ENCODE measurements around the gene TENM4.

TENM4 gene

DNA sequence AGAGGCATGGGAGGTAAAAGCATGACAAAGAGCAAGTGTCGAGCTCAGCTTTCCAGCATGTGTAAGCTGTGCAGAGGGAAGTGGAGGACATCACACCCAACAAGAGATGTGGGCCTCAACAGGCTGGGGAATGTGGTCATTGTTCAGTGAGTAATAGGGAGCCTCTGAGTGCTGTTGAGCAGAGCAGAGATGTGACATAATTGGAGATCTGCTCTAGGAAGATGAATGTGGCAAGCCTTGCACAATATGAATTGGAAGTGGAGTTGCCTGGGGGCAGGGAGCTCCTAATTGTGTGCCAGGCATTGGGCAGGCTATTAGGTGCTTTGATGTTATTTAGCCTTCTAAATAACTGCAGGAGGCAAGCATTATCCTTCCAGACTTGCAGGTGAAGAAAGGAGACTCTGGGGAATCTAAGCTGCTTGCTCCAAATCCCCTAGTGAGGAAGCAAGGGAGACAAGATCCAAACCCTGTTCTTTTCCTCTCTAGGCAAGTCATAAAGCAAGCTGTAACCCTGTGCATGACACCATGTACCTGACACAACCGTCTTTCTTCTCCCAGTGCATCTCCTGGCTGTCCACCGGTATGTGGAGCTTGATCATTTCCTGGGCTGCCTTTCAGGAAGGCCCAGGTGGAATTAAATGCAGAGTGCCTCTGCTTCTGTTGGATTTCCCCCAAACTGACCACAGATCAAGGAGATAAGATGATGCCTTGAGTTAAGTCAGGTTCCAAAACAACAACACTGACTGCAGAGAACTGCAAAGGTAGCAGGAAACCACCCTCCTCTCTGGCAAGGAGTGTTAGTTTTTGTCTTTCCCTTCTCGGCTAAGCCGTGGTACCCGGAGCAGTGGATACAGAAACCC is 221.4 kb downstream of the TENM4 start:
- ChIA-PET CTCF (interaction anchor here (2.6 kb wide), 1 partner anchor 13 kb away, joined by 9 read pairs; no protein-coding TSS in a partner anchor), POLR2A (no interaction called here)
- DNase-seq (ENCODE audit: extremely low spot score), result no peak
- TF ChIP-seq, protein P1, sequence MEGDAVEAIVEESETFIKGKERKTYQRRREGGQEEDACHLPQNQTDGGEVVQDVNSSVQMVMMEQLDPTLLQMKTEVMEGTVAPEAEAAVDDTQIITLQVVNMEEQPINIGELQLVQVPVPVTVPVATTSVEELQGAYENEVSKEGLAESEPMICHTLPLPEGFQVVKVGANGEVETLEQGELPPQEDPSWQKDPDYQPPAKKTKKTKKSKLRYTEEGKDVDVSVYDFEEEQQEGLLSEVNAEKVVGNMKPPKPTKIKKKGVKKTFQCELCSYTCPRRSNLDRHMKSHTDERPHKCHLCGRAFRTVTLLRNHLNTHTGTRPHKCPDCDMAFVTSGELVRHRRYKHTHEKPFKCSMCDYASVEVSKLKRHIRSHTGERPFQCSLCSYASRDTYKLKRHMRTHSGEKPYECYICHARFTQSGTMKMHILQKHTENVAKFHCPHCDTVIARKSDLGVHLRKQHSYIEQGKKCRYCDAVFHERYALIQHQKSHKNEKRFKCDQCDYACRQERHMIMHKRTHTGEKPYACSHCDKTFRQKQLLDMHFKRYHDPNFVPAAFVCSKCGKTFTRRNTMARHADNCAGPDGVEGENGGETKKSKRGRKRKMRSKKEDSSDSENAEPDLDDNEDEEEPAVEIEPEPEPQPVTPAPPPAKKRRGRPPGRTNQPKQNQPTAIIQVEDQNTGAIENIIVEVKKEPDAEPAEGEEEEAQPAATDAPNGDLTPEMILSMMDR (IDR thresholded peaks at IDR 0.05; ENCODE audit: control extremely low read depth, extremely low read depth, low read depth, missing control alignments), result no peak

DNA sequence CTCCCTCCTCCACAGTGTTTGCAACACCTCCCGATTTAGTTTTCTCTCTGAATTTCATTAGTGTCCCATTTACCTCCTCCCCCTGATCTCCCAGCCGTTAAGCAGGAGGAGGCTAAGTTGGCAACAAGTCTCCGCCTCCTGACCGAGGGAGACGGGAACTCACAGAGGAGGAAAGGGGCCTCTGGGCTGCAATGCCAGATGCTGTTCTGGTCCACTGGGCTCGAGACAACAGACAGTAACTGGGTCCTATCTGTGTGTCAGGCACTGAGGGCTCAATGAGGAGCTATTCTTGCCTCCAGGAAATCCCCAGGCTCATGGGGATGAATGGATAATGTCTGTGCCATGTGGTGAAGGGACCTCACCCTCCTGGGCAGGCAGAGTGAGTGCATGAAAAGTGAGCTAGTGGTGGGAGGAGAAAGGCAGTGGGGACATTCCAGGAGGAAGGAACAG is 228.1 kb downstream of the TENM4 start:
- ChIA-PET CTCF (no interaction called here), POLR2A (no interaction called here)
- TF ChIP-seq, protein P1 (IDR thresholded peaks at IDR 0.05; ENCODE audit: control extremely low read depth, extremely low read depth, low read depth, missing control alignments), result no peak
- DNase-seq (ENCODE audit: extremely low spot score), result no peak

DNA sequence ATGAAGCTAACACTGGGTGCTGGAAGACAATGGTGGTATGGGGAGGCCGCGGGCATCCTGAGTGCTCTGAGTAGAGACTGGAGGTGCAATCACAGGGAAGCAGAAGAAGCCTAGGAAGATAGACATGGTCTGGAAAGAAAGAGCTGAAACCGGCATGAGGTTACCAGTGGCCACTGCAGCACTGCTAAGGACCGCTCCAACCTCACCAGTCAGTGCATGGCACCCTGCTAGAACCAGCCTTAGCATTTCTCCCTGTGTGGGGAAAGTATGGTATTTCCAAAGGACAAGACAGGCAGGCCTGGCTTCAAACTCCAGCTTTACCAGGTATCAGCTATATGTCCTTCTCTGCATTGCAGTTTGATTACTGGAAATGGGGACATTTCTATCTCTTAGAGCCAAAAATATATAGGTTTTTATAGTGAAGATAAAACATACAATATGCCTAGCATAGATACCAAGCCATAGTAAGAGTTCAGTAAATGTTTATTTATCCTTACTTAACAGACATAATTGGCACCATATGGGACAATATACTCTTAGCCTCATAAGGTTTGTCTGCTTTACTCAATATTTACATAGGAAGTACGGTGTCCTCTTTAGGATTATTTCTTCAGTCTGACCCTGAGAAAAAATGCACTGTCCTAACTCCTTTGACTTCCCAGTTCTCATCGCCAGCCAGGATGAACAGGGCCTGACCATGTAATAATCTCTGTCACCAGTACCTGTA is 231.1 kb downstream of the TENM4 start:
- ChIA-PET POLR2A (no interaction called here), CTCF (no interaction called here)
- TF ChIP-seq, protein P1 (IDR thresholded peaks at IDR 0.05; ENCODE audit: control extremely low read depth, extremely low read depth, low read depth, missing control alignments), result no peak
- no peak for DNase-seq (ENCODE audit: extremely low spot score)

DNA sequence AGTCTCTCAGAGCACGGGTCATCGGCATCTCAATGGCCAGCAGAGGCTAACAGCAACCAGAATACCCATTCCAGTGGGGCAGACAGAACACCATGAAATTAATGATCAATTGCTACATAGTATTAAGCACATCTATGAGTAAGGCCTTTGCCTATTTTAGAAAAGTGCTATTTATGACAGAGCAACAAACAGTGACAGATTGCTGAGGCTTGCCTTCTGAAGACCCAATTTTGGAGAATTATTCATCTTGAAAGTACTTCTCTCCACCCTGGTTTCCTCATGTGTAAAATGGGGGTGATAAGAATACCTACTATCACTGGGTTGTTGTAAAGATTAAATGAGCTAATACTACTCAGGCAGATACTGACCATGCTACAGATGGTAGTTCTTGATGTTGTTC is 232.7 kb downstream of the TENM4 start:
- DNase-seq (ENCODE audit: extremely low spot score), result no peak
- ChIA-PET POLR2A (no interaction called here), CTCF (no interaction called here)
- TF ChIP-seq, protein P1 (IDR thresholded peaks at IDR 0.05; ENCODE audit: control extremely low read depth, extremely low read depth, low read depth, missing control alignments), result no peak

DNA sequence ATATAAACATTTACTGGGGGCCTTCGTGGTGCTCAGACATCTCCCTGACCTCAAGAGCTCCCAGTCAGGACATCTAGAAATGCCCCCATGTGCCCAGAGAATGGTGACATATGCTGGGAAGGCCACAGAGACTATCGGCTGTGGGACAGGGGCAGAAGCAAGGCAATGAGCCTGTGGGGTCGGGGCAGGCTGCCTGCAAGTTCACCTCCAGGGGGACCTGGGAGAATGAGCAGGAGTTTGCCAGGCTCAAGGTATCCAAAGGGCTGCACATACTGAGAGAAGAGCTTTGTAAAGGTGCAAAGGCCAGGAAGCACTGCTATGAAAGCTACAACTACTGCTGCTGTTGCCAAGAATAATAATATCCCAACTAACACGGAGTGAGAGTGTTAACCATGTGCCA is 233.9 kb downstream of the TENM4 start:
- CTCF ChIA-PET, result interaction anchor here (1.6 kb wide), 1 partner anchor 11 kb away, joined by 3 read pairs; no protein-coding TSS in a partner anchor
- no peak for DNase-seq (ENCODE audit: extremely low spot score)
- TF ChIP-seq, protein P1 (IDR thresholded peaks at IDR 0.05; ENCODE audit: control extremely low read depth, extremely low read depth, low read depth, missing control alignments), result no peak
- POLR2A ChIA-PET, result no interaction called here

DNA sequence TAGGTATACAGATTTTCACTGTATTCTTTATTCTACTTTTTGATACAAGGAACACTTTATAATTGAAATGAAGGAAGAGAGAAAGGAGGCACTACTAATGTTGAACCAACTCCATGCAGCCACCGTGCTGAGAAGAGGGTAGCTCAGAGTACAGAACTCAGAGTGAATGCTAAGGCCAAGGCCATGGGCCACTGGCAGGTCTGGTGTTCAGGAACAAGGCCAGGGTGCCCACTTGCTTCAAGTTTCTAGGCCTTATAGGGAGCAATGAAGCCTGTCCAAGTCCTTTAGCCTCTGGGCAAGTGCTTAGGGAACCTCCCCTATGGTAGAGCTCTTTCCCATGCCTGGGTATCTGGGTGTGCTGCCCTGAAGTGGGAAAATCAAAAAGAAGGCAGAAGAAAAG is 235.0 kb downstream of the TENM4 start:
- ChIA-PET CTCF (interaction anchor here (1.6 kb wide), 1 partner anchor 12 kb away, joined by 3 read pairs; no protein-coding TSS in a partner anchor), POLR2A (no interaction called here)
- no peak for DNase-seq (ENCODE audit: extremely low spot score)
- TF ChIP-seq, protein P1 (IDR thresholded peaks at IDR 0.05; ENCODE audit: control extremely low read depth, extremely low read depth, low read depth, missing control alignments), result no peak
